Loucy (cell line): ENCODE measurements around the gene MSL3B.

Experiments
- CTCF ChIP-seq: fragments of 200-600 bp; sonication (generic); conservative IDR thresholded peaks from 2 replicates; pipeline ENCODE4 v1.5.1; 2014; ENCODE audit warnings: mild to moderate bottlenecking, antibody characterized with exemption, low read length
- EZH2phosphoT487 ChIP-seq: fragments of 200-600 bp; IDR thresholded peaks from 2 replicates; pipeline ENCODE4 v1.6.1; 2018; ENCODE audit warnings: antibody characterized with exemption, mild to moderate bottlenecking, moderate library complexity, borderline replicate concordance

- TF ChIP-seq CTCF (no peak; the same call in 1 of the 2 replicates), EZH2phosphoT487 (no peak)
Measured at GRCh38 chr2:233832869-233833311, 35.3 kb downstream of the MSL3B start.
